A549 (cell line): ENCODE results near the gene AP4S1. TPM values are rescaled to one million over a fixed set of nuclear protein-coding genes. Genes with fewer than 3 reads are reported as not detected.

ENCODE experiments used
- ATAC-seq, 2 experiments: fragments of 200-7000 bp in 1 of 2; fragments of >200 bp in 1 of 2; cut with Nextera tagmentation in 1 of 2; cut with Tn5 transposase in 1 of 2; 3 replicates each; pipeline versions ENCODE4 v1.8.0 to v1.9.1; 2018 to 2020; ENCODE audit warnings: mild to moderate bottlenecking in 1 of 2, moderate library complexity in 1 of 2
- CTCF ChIA-PET: fragments of 300-600 bp; sonication (Branson Sonifier 250); formaldehyde crosslinking; extraction: SDS; loops from one replicate; lab custom pipeline; 2021; ENCODE audit warnings: antibody characterized with exemption, inconsistent platforms; lab: Yijun Ruan, JAX
- POLR2A ChIA-PET: fragments of 350-600 bp; formaldehyde crosslinking; extraction: SDS; loops from one replicate; lab custom pipeline; 2021; ENCODE audit warnings: antibody characterized with exemption, inconsistent platforms; lab: Yijun Ruan, JAX
- DNase-seq, 2 experiments: peaks; one replicate each; pipeline versions ENCODE4 v3.0.0 to v3.0.0-alpha.2; 2011 to 2016; ENCODE audit warnings: low read depth in 1 of 2, low spot score in 1 of 2
- FAIRE-seq: peaks from 2 replicates; lab custom pipeline; 2011; peaks lifted over from hg19 to GRCh38; lab: Jason Lieb, UNC
- H3K27ac ChIP-seq, 2 experiments: fragments of >200 bp; sonication (Bioruptor Twin); formaldehyde crosslinking; 3 replicates each; pipeline ENCODE4 v1.5.1; 2016 to 2017
- H3K4me1 ChIP-seq: fragments of >200 bp; sonication (Bioruptor Twin); formaldehyde crosslinking; 3 replicates; pipeline ENCODE4 v1.6.1; 2016
- H3K4me2 ChIP-seq: fragments of >200 bp; sonication (Bioruptor Twin); formaldehyde crosslinking; 3 replicates; pipeline ENCODE4 v1.6.1; 2016
- H3K4me3 ChIP-seq: fragments of >200 bp; sonication (Bioruptor Twin); formaldehyde crosslinking; 3 replicates; pipeline ENCODE4 v1.5.1; 2016
- H3K9me3 ChIP-seq: fragments of >200 bp; sonication (Bioruptor Twin); formaldehyde crosslinking; 3 replicates; pipeline ENCODE4 v1.6.1; 2016
- BHLHE40 ChIP-seq: IDR thresholded peaks from 2 replicates; pipeline ENCODE4 v1.6.1; 2012; ENCODE audit warnings: low read depth, low read length, inconsistent platforms
- CBX2 ChIP-seq: fragments of 200-600 bp; sonication (generic); IDR thresholded peaks from 2 replicates; pipeline ENCODE4 v1.6.1; 2016; ENCODE audit warnings: low read depth, mild to moderate bottlenecking, borderline replicate concordance
- CBX8 ChIP-seq: fragments of 200-600 bp; sonication (generic); IDR thresholded peaks from 2 replicates; pipeline ENCODE4 v1.6.1; 2016
- CEBPB ChIP-seq, 2 experiments: fragments of >200 bp in 1 of 2; sonication (Bioruptor Twin) in 1 of 2; formaldehyde crosslinking in 1 of 2; IDR thresholded peaks; 2 replicates each; pipeline ENCODE4 v1.6.1; 2012 to 2016
- EP300 ChIP-seq, 2 experiments: fragments of >200 bp; sonication (Bioruptor Twin); formaldehyde crosslinking; IDR thresholded peaks; 2 replicates in 1 of 2; 3 replicates in 1 of 2; pipeline ENCODE4 v1.6.1; 2016 to 2017
- ESRRA ChIP-seq: fragments of 150-350 bp; IDR thresholded peaks from 2 replicates; pipeline ENCODE4 v1.6.1; 2014; ENCODE audit warnings: mild to moderate bottlenecking, low read length, borderline replicate concordance
- HEYL ChIP-seq: fragments of 250-450 bp; sonication (Bioruptor Pico); IDR thresholded peaks from 2 replicates; pipeline ENCODE4 v1.8.0; 2021; ENCODE audit warnings: mild to moderate bottlenecking, moderate library complexity
- HOXA7 ChIP-seq: fragments of 250-450 bp; sonication (Bioruptor Pico); IDR thresholded peaks from 2 replicates; pipeline ENCODE4 v1.5.0; 2020; ENCODE audit warnings: mild to moderate bottlenecking, moderate library complexity
- JUNB ChIP-seq: fragments of >200 bp; sonication (Bioruptor Twin); formaldehyde crosslinking; IDR thresholded peaks from 2 replicates; pipeline ENCODE4 v1.6.1; 2016
- KDM5A ChIP-seq: fragments of 200-600 bp; sonication (generic); IDR thresholded peaks from 2 replicates; pipeline ENCODE4 v1.6.1; 2016; ENCODE audit warnings: antibody characterized with exemption, mild to moderate bottlenecking
- NR3C1 ChIP-seq: fragments of >200 bp; sonication (Bioruptor Twin); formaldehyde crosslinking; IDR thresholded peaks from 3 replicates; pipeline ENCODE4 v1.6.1; 2017
- POLR2A ChIP-seq: IDR thresholded peaks from 2 replicates; pipeline ENCODE4 v1.6.1; 2012; ENCODE audit warnings: mild to moderate bottlenecking, low read length
- RNF2 ChIP-seq: fragments of 200-600 bp; sonication (generic); IDR thresholded peaks from 2 replicates; pipeline ENCODE4 v1.6.1; 2016; ENCODE audit warnings: low read depth, mild to moderate bottlenecking, antibody characterized with exemption, moderate library complexity, borderline replicate concordance
- SREBF2 ChIP-seq: fragments of 450-650 bp; IDR thresholded peaks from 2 replicates; pipeline ENCODE4 v1.6.1; 2014; ENCODE audit warnings: mild to moderate bottlenecking, moderate library complexity
- ZNF302 ChIP-seq: fragments of 250-450 bp; sonication (Bioruptor Pico); IDR thresholded peaks from 2 replicates; pipeline ENCODE4 v1.9.0; 2021; ENCODE audit warnings: inconsistent platforms, mild to moderate bottlenecking, moderate library complexity
- WGBS: methylation state at CpG from one replicate; pipeline ENCODE4 v1.1.6; 2017; ENCODE audit errors: missing lambda C conversion rate; 5-methylcytosine and 5-hydroxymethylcytosine counted together
- polyA plus RNA-seq, 4 experiments: library from polyadenylated mRNA; depleted of rRNA in 3 of 4; stranded (reverse); fragments of >200 nt; fragmentation: RNase III in 1 of 4; extraction: RNeasy Plus Mini Kit Qiagen cat#74134 plus additional on column Dnase treatment in 1 of 4; gene quantifications; 2 replicates in 3 of 4; 3 replicates in 1 of 4; pipeline ENCODE4 v1.2.3, GENCODE V29; 2011 to 2017
- TF ChIP-seq, protein P1 (sequence below): fragments of >200 bp; sonication (Bioruptor Twin); formaldehyde crosslinking; IDR thresholded peaks from 3 replicates; pipeline ENCODE4 v1.5.1; 2016
- TF ChIP-seq, protein P2 (sequence below): fragments of 250-450 bp; sonication (Bioruptor Pico); IDR thresholded peaks from 2 replicates; pipeline ENCODE4 v1.5.0; 2021; ENCODE audit warnings: mild to moderate bottlenecking, moderate library complexity, borderline replicate concordance
- TF ChIP-seq, protein P3 (sequence below): IDR thresholded peaks from 2 replicates; pipeline ENCODE4 v1.6.1; 2012
- TF ChIP-seq, protein P4 (sequence below): fragments of 450-650 bp; IDR thresholded peaks from 2 replicates; pipeline ENCODE4 v1.6.1; 2014; ENCODE audit warnings: antibody characterized with exemption

AP4S1 gene
- polyA plus RNA-seq, 2 of the 4 experiments (the other 2 are of a cell fraction), result 12.4 to 13.4 TPM

DNA sequence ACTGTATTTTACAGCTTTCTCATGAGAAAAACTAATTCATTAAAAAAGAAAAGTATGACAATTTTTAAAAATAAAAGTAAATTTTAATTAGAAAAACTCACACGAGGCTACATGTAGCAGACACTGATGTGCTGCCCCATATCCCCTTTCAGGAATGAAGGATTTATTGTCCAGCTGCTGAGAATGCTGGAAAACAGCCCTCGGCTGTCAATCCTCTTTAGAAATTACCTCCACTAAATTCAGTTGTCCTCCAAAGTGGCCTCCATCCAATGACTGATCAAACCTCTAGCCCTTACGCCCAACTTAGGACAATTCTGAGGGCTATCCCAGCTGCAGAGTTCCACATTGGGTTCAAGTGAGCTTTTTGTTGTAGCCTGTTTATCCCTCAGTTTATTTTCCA is 29.8 kb upstream of the AP4S1 start:
- TF ChIP-seq, protein P1, sequence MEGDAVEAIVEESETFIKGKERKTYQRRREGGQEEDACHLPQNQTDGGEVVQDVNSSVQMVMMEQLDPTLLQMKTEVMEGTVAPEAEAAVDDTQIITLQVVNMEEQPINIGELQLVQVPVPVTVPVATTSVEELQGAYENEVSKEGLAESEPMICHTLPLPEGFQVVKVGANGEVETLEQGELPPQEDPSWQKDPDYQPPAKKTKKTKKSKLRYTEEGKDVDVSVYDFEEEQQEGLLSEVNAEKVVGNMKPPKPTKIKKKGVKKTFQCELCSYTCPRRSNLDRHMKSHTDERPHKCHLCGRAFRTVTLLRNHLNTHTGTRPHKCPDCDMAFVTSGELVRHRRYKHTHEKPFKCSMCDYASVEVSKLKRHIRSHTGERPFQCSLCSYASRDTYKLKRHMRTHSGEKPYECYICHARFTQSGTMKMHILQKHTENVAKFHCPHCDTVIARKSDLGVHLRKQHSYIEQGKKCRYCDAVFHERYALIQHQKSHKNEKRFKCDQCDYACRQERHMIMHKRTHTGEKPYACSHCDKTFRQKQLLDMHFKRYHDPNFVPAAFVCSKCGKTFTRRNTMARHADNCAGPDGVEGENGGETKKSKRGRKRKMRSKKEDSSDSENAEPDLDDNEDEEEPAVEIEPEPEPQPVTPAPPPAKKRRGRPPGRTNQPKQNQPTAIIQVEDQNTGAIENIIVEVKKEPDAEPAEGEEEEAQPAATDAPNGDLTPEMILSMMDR, result no peak
- TF ChIP-seq POLR2A (no peak), HOXA7 (CRISPR knock-in tag) (no peak), HEYL (CRISPR knock-in tag) (no peak), ZNF302 (CRISPR knock-in tag) (no peak), SREBF2 (no peak), BHLHE40 (no peak), NR3C1 (no peak), JUNB (no peak)
- TF ChIP-seq, protein P2, sequence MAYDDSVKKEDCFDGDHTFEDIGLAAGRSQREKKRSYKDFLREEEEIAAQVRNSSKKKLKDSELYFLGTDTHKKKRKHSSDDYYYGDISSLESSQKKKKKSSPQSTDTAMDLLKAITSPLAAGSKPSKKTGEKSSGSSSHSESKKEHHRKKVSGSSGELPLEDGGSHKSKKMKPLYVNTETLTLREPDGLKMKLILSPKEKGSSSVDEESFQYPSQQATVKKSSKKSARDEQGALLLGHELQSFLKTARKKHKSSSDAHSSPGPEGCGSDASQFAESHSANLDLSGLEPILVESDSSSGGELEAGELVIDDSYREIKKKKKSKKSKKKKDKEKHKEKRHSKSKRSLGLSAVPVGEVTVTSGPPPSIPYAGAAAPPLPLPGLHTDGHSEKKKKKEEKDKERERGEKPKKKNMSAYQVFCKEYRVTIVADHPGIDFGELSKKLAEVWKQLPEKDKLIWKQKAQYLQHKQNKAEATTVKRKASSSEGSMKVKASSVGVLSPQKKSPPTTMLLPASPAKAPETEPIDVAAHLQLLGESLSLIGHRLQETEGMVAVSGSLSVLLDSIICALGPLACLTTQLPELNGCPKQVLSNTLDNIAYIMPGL, result no peak
- Histone ChIP-seq H3K27ac (no peak overlapping the region), H3K9me3 (peaks cover 16% of the 10 kb centered on the region), H3K4me1 (peaks cover 33% of the 10 kb centered on the region), H3K4me2 (peak overlapping the region; percentile 61; the same call in 1 of the 3 replicates), H3K4me3 (no peak overlapping the region)
- ATAC-seq (no peak), FAIRE-seq (no peak), DNase-seq (no peak)
- ChIA-PET POLR2A (interaction anchor here (1.7 kb wide), 1 partner anchor 31 kb away, joined by 7 read pairs; the partner anchor contains the start of gene STRN3), CTCF (interaction anchor here (0.6 to 1.5 kb wide), 6 partner anchors 12 to 212 kb away, joined by 3 to 6 read pairs (median 4); no protein-coding TSS in a partner anchor)
- WGBS, result 78% methylated on average over 3 of the region's 3 CpGs

DNA sequence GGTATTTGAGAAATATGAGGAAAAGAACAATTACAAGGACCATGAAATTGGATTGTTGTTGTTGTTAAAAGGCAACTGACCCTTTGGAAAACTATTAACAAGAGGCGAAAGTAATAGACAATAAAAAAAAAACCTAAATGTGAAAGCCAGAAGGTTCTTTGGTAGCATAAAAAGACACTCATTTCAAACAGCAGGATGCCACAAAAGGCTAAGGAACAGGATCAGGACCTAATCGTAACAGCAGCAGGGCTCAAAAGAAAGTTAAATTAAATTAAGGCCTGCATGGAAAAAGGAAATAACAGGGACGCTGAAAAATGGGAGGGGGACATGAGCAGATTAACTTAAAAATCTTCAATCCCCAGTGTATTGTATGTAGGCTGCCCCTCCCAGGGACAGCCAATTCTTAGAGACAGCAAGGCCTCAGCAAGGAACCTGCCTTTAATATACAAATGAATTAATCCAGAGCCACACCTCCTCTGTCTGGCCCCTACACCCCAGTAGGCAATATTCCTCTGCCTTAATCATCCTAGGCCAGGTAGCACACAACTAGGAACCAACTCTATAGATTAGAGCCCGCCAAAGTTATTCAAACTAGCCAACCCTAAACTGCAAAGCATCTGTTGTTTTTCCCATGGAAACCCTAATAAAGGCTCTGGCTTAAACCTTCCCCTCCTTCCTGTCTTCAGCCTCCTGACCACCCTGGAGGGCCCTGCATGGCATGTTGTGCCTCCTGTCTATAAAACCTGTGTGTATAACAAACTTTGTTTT is 28.4 kb upstream of the AP4S1 start:
- WGBS, result 94% methylated on average over 4 of the region's 4 CpGs
- TF ChIP-seq EP300 (IDR thresholded peaks at IDR 0.05) (no peak), KDM5A (no peak), CEBPB (IDR thresholded peaks at IDR 0.05) (no peak), ESRRA (no peak), CBX2 (no peak), RNF2 (no peak), CBX8 (no peak)
- TF ChIP-seq, protein P3, sequence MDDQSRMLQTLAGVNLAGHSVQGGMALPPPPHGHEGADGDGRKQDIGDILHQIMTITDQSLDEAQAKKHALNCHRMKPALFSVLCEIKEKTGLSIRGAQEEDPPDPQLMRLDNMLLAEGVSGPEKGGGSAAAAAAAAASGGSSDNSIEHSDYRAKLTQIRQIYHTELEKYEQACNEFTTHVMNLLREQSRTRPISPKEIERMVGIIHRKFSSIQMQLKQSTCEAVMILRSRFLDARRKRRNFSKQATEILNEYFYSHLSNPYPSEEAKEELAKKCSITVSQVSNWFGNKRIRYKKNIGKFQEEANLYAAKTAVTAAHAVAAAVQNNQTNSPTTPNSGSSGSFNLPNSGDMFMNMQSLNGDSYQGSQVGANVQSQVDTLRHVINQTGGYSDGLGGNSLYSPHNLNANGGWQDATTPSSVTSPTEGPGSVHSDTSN, result no peak
- TF ChIP-seq, protein P4, sequence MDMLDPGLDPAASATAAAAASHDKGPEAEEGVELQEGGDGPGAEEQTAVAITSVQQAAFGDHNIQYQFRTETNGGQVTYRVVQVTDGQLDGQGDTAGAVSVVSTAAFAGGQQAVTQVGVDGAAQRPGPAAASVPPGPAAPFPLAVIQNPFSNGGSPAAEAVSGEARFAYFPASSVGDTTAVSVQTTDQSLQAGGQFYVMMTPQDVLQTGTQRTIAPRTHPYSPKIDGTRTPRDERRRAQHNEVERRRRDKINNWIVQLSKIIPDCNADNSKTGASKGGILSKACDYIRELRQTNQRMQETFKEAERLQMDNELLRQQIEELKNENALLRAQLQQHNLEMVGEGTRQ, result no peak
- ChIA-PET POLR2A (no interaction called here), CTCF (interaction anchor here (0.8 to 1.5 kb wide), 2 partner anchors 17 to 86 kb away, joined by 4 to 5 read pairs; no protein-coding TSS in a partner anchor)
- DNase-seq (no peak), FAIRE-seq (no peak), ATAC-seq (no peak)
- Histone ChIP-seq H3K27ac (no peak overlapping the region), H3K4me1 (peaks cover 29% of the 10 kb centered on the region), H3K9me3 (peaks cover 16% of the 10 kb centered on the region), H3K4me2 (no peak overlapping the region), H3K4me3 (no peak overlapping the region)
